GM18861 (cell line): ENCODE measurements around the gene TRPC1.
"Not testable (repeated sequence)": the region's sequence is repeated elsewhere in the genome, so short reads cannot be mapped to it uniquely, and the experiment has no call there.

Experiments
- ATAC-seq: cut with Tn5 transposase; IDR thresholded peaks from one replicate; pipeline ENCODE4 v1.9.1; 2021; ENCODE audit not compliant: unreplicated experiment

Gene TRPC1

DNA sequence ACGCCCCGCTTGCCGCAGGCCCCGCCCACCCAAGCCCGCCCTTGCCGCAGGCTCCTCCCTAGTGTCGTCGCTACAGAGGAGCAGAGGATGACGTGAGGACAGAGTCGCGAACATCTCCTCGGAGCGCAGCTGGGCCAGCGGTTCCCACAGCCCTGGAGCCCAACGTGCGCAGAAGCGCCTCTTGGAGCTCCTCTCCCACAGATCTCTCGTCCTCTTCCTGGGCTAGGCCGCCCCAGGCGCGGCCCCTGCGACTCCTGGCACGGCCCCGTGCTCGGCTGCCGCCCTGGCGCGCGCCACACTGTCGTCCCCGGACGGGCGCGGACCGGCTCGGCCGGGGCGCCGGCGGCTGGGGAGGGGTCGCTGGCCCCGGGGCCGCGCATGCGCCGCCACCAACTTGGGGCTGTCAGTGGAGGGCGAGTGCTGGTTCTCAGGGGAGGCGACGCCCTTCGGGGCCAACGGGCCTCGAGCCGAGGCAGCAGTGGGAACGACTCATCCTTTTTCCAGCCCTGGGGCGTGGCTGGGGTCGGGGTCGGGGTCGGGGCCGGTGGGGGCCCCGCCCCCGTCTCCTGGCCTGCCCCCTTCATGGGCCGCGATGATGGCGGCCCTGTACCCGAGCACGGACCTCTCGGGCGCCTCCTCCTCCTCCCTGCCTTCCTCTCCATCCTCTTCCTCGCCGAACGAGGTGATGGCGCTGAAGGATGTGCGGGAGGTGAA lies at the start of gene TRPC1:
Gene TRPC1 (plus strand): TSS at position 67 of the 714 bp plus-strand sequence. CDS start 526 bp downstream, at position 593.
- ATAC-seq = peak; percentile 83

DNA sequence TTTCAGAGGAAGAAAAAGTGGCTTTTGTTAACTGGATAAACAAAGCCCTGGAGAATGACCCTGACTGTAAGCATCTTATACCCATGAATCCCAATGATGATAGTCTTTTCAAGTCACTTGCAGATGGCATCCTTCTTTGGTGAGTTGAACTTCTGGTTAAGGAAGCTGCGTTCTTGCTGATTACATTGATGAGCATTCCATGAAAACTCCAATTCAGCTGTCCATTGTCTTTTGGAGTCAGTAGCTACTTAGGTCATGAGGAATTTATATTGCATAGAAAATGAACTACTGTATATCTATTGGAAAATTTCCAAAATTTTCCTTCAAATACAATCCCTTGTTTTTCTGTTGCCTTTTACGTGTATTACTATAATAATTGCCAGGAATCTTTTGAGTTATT lies 47.7 kb upstream of the TRPC1 start:
- ATAC-seq = no peak

GRCh38 chr3:142680710-142681109 lies 43.1 kb upstream of the TRPC1 start:
- ATAC-seq = no peak

DNA sequence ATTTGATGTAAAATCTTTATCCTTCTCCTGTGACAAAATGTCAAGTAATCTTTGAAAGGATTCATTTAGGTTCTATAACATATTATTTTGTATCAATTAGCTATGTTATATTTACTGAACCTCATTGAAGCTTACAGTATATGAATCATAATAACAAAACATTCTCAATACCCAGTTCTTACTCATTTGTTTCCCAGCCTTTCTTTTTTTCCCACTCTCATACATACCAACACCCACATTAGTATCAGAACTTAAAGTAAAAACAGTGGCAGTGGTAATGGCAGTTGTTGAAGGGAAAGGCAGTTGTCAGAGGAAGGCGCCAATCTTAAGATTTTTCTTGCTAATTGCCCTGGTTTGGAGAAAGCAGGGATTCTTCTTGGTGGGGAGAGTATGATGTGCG lies 33.2 kb upstream of the TRPC1 start:
- no peak for ATAC-seq

DNA sequence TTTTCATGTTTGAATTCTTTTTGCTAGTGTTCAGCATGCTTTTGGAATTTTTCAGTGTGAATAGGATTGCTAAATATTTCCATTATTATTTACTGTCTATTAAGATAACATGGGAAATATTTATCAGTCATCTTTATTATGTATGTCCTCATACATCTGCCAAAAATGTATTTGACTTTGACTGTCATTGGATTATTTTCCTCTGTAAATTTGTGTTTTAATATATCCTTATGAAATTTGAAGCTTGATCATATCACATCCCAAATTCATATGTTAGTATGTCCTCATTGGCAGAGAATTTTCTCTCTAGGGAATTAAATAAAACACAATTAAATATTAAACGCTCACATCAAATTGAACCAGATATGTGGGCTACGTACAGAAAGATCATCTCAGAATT lies 32.3 kb upstream of the TRPC1 start:
- ATAC-seq = no peak

DNA sequence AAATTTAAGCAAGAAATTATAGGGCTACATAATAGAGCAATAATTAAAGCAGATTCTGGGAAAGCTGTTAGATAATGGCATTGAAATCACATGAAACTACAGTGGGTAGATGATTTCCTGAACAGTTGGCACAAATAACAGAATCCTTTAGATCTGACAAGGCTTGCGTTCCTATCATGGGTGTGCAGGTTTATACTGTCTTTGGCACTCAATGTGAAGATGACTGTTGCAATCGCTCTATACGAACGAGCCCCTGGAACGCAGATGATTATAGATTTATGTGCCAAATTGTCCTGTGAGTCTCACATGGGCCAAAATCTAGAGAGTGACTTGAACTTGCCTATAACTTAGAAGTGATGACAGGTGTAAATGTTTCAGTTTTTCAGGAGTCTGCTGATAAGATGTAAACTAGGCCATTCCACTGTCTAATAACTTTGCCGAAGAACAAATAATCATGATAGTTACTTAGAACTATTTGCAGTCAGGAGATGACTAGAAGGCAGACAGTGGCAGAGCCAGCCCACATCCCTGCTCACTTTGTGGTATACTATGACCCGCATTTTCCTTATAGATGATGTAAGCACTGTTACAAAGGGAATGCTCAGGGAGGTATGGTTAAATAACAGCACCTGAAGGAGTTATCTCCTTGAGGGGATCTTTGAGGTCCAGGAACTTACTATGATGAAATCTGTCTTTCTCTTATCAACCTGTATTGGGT lies 30.5 kb upstream of the TRPC1 start:
- ATAC-seq = no peak

DNA sequence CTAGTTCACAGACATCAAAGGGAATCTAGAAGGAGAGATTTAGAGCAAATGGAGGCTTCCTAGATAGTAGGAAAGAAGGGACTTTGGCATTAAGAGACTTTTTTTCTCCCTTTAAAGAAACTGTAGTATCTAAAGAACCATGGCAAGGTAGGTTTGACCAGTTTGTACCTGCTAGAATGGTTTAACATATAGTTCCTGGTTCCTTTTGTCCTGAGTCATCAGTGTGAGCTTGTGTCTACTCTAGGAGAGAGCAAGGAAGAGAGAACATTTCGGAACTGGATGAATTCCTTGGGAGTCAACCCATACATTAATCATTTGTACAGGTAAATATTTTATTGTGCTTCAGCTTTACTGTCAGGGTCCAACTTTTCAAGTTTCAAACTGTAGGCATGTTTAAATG lies 29.6 kb upstream of the TRPC1 start:
- no peak for ATAC-seq

DNA sequence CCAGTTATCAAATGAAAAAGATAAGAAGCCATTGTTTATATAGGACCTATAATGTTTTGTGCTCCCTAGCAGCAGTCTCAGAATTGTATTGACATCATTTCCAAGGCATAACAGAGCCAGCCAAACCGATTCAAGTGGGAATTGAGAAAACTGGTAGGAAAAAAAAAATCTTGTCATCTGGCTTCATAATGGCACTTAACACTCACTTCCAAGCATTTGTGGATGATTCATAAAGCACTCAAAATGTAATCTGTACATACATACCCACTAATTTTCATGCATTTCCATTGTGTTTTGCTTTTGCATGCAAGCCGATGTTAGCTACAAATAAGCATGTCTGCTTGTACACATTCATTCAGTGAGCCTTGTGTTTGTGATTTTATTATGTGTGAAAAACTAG lies 18.6 kb upstream of the TRPC1 start:
- ATAC-seq = no peak

GRCh38 chr3:142706321-142707127 lies 17.3 kb upstream of the TRPC1 start:
- ATAC-seq = no peak

DNA sequence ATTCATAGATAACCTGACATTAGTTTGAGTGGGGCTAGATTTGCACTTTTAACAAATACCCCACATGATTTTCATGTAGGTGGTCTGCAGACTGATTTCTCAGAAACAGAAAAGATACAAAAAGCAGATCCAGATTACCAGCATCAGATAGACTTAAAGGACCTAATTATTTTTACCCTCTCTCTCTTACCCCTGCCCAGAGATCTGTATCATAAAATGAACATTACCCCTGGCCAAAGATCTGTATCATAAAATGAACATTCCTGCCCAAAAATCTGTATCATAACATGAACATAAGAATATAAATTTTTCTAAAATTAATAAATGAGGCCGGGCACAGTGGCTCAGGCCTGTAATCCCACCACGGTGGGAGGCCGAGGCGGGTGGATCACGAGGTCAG lies 14.6 kb upstream of the TRPC1 start:
- no peak for ATAC-seq

DNA sequence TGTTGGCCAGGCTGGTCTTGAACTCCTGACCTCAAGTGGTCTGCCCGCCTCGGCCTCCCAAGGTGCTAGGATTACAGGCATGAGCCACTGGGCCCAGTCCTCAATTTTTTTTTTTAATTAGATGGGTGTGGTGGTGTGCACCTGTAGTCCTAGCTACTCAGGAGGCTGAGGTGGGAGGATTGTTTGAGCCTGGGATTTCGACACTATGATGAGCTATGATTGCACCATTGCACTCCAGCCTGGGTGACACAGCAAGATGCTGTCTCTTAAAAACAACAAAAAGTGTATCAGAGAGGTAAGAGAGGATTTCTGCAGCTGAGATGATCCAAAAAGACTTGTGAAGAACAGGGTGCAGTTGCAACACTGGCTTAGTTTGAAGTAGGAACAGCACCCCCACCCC lies 9.0 kb upstream of the TRPC1 start:
- ATAC-seq = not testable (repeated sequence)

DNA sequence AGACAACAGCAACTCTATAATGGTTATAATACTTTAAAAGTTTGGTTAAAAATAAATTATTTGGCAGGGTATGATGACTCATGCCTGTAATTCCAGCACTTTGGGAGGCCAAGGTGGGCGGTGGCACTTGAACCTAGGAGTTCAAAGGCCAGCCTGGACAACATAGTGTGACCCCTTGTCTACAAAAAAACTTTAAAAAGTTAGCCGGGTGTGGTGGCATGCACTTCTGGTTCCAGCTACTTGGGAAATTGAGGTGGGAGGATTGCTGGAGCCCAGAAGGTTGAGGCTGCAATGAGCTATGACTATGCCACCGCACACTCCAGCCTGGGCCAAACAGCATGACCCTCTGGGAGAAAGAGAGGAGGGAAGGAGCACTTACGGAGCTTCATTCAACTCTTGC lies 7.7 kb upstream of the TRPC1 start:
- no peak for ATAC-seq

DNA sequence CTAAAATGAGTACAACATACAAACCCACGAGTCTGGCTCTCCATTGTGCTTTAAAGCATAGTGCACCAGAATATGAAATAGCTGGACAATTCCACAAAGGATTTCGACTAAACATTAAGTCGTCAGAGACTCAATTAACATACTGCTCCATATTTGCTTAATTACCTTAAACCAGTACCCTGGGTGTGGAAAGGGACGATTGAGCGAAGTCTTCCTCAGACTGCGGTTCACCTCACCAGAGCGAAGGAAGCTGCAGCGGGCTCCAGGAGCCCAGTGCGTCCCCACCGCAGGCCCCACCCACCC lies 218 bp upstream of the TRPC1 start:
- ATAC-seq = no peak

- ATAC-seq = peak; percentile 7
These were observed 985 bp downstream of the TRPC1 start for GRCh38 chr3:142724682-142725356.

DNA sequence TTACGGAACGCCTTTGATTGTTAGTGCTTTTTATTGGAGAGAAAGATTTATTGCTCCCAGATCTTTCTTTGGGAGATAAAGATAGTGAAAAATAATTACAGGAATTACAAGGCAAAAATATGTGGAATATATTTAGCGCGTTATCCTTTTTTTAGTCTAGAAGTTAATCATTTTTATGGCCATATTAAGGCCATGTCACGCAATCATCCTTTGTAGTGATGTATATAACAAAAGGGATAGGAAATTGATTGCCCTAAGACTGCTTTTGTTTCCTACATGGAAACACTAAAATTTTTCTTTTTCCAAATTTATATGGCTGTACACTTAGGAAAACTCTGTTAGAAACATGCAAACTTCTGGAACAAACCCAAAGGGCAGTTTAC lies 1.5 kb downstream of the TRPC1 start:
- no peak for ATAC-seq

DNA sequence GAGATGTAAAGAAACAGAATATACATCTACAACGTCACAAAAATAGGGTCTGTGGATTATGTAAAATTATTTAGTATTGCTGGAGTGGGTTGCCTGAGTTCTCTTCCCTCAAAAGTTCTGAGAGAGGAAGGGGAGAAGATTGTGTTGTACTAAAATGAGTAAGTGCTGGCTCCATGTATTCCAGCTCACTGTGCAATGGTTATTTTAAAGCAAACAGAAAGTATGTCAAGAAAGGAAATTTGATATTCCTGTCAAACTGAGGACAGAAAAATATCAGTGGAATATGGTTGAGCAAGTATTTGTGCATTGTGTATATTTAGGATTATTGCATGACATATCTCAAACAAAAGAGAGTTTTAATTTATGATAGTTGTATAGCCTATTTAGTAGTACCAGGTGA lies 2.2 kb downstream of the TRPC1 start:
- no peak for ATAC-seq

DNA sequence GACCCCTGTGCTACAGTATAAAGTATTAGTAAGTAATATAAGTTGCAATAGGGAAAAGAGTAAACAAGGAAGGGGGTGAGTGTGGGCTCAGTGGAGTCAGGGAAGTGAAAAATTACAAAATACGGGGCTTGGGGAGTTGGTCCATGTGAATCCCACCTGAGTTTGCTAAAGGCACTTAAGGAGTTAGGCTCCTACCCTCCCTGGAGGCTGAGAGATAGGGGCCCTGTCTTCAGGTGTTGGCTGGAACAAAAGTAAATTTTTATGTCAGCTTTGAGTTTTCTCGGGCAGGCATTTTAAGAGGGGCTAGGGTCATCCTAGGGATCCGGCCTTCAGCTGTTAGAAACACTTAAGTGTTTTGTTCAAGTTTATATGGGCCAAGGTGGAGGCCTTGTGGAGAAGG lies 8.2 kb downstream of the TRPC1 start:
- no peak for ATAC-seq

DNA sequence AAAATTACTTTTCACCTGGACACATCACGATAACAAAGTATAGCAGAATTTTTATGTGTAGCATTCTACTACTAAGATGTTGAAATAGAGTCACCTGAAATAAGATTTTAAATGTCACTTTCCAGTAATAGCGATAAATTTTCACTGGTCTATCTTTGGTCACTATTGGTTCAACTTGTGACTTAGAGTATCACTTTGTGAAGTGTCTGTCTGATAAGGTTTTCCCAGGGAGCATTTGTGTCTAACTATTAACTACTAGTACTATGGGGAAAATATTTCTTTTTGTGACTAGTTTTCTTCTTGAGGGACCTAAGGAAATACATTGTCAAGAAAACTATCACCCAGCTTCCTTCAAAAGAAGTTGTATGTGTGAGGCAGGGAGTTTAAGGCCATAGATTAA lies 11.0 kb downstream of the TRPC1 start:
- no peak for ATAC-seq

DNA sequence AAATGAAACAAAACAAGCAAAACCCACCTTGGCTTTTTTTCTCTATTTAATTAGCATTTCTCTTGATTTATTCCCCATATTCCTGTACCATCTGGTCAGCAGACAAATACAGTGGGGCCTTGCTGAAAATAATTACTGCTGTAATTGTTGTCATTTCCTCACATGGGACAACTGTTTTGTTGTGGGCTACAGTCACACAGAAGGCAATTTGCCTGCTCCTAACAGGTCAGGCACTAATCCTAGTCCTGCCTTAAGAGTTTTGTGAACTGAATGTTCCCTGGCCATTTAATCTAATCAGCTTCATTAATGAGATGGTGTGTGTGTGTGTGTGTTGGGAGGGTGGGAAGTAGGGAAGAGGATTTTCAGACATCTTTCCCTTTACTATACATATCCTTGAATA lies 11.6 kb downstream of the TRPC1 start:
- no peak for ATAC-seq

DNA sequence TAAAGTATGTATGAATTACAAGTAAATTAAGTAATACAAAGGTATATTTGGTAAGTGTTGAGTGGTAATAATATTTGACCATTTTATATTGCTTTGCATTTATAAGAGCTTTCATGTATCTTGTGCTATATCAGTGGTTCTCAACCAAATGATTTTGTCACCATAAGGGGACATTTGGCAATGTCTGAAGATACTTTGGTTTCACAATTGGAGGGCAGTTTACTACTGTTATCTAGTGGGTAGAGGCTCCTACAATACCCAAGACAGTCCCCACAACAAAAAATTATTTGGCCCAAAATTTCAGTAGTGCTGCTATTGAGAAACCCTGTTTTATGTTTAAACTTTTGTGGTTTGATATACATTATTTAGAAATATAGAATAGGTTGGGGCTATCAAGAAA lies 14.6 kb downstream of the TRPC1 start:
- no peak for ATAC-seq

- no peak for ATAC-seq
These were observed 22.8 kb downstream of the TRPC1 start for GRCh38 chr3:142746646-142747045.

- not testable (repeated sequence) for ATAC-seq
These were observed 26.7 kb downstream of the TRPC1 start for GRCh38 chr3:142750531-142750930.
